ENCODE data around the gene CARD10. TPM values are rescaled to one million over a fixed set of nuclear protein-coding genes. Genes with fewer than 3 reads are reported as not detected.
A peak's percentile ranks its signal among the peaks of the same experiment; 100 is the strongest.

The CARD10 gene
- total RNA-seq, 6 experiments from 2014 or later, result 9.0 to 27.8 (median 14.2) TPM

DNA sequence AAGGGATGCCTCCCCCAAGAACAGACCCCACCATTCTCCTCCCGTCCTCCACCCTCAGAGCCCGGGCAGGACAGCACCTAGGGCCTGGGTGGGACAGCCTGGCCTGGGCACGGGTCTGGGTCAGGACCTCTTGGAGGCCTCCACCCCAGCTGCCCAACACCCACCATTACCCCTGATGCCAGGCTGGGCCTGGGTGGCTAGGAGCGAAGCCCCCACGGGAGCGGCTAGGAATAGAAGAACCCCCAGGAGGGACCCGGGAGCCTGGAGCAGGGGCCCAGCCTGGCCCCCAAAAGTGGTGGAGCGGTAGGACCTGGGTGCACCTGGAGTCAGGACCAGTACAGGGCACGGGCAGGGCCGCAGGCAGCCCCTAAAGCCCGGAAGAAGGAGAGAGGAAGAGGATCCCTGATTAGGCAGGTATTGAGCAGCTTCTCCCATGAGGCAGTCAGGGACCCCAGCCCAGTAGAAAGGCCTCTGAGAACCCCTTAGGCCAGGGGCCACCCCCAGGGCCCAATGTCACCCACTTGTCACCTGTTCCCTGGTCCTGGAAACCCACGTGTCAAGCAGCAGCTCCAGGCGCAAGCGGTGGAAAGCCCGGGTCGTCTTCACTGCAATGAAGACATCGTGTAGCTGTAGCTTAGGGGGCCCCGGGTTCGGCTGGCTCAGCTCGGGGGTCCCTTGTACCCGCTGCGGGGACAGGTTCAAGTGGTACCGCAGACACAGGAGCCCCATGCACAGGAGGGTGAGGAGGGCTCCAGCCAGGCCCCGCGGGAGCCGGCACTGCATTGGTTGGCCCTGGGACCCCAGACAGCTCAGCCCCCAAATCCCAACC is 33.6 kb downstream of the CARD10 start:
- no peaks in the 10 kb centered on the region for H3K9me3 ChIP-seq
- no peaks in the 10 kb centered on the region for H3K36me3 ChIP-seq
- intact Hi-C loops (cut with DNase I), result no loop called here
- H3K27ac ChIP-seq, result peak overlapping the region; percentile 50 to 89 (median 66)
- no peaks in the 10 kb centered on the region for H3K27me3 ChIP-seq
- peaks cover 0 to 7% (median 2%) of the 10 kb centered on the region in 4 donors for H3K4me1 ChIP-seq
- WGBS (ENCODE audit: insufficient coverage, low coverage, low lambda C conversion rate, missing lambda C conversion rate), result no CpG with 5 or more reads among the region's 26 CpGs
- peak overlapping the region; percentile 35 to 53 (median 41) for H3K4me3 ChIP-seq
- DNase-seq, result no peak
- peak in 1 of 4 donors; percentile 1 for ATAC-seq
- TF ChIP-seq, protein P1, sequence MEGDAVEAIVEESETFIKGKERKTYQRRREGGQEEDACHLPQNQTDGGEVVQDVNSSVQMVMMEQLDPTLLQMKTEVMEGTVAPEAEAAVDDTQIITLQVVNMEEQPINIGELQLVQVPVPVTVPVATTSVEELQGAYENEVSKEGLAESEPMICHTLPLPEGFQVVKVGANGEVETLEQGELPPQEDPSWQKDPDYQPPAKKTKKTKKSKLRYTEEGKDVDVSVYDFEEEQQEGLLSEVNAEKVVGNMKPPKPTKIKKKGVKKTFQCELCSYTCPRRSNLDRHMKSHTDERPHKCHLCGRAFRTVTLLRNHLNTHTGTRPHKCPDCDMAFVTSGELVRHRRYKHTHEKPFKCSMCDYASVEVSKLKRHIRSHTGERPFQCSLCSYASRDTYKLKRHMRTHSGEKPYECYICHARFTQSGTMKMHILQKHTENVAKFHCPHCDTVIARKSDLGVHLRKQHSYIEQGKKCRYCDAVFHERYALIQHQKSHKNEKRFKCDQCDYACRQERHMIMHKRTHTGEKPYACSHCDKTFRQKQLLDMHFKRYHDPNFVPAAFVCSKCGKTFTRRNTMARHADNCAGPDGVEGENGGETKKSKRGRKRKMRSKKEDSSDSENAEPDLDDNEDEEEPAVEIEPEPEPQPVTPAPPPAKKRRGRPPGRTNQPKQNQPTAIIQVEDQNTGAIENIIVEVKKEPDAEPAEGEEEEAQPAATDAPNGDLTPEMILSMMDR (IDR thresholded peaks at IDR 0.05), result no peak

DNA sequence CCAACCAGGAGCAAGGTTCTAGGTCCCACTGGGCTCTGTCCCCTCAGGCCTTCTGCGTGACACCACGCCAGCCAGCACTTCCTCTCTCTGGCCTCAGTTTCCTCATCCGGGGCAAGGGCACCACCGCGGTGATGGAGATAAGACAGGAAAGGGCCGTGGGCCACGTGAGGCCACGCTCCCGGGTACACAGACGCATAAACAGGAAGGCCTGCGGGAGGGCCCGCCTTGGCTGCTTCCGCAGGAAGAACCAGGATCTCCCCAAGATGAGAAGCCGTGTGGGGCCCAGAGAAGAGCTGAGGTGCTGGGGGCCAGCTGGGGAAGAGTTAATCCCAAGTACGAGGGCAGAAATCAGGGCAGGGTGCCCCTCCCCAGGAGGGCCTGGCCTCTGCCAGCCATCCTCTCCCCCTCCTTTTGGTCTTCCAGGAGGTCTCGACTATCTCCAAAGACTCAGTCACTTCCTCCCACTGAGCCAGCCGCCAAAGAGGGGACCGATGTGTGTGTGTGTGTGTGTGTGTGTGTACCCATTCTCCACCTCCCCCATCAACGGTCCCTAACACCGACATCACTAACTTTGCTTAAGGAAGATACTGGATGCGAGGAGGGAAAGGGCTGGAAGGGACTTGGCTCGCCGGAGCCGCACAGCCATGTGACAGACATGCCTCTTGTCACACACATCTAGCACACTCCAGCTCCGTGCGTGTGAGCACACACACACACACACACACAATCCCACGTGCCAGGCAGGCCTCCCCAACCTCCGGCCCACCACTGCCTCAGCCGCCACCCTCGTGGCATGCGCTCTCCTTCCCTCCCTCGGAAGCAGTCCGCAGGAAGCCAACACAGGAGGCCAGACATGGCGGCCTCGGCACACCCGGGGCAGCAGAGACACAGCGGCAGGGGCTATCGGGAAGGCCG is 34.5 kb downstream of the CARD10 start:
- intact Hi-C loops (cut with DNase I), result no loop called here
- DNase-seq (peak; percentile 79 to 91 (median 86)), ATAC-seq (peak; percentile 57 to 69 (median 62))
- Histone ChIP-seq H3K4me3 (peak overlapping the region; percentile 35 to 53 (median 41)), H3K27ac (peak overlapping the region; percentile 50 to 89 (median 66)), H3K27me3 (no peaks in the 10 kb centered on the region), H3K4me1 (peaks cover 0 to 7% (median 2%) of the 10 kb centered on the region in 4 donors), H3K9me3 (no peaks in the 10 kb centered on the region), H3K36me3 (no peaks in the 10 kb centered on the region)
- peak; percentile 19 for TF ChIP-seq POLR2A (IDR thresholded peaks at IDR 0.05)
- TF ChIP-seq, protein P1 (IDR thresholded peaks at IDR 0.05), result no peak
- 27% methylated on average over 12 of the region's 39 CpGs for WGBS (ENCODE audit: insufficient coverage, low coverage, low lambda C conversion rate, missing lambda C conversion rate)

DNA sequence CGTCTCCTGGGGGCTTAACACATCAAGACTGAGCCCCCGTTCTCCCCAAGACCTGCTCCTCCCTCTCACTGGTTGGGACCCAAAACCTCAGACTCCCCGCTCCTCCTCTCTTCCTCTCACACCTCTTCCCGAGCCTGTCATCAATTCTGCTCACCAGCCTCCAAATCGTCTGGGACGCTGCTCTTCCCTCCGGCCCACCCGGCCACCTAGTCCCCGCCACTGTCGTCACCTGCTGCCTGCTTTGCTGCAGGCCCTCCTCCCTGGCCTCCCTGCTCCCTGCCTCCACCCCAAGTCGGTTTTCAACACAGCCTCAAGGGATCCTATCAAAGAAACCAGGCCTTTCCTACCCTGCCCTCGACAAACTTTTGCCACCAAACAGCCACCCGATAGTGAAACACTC is 36.2 kb downstream of the CARD10 start:
- Histone ChIP-seq H3K36me3 (no peaks in the 10 kb centered on the region), H3K4me3 (no peak overlapping the region), H3K27me3 (no peaks in the 10 kb centered on the region), H3K27ac (no peak overlapping the region), H3K4me1 (peaks cover 0 to 7% (median 2%) of the 10 kb centered on the region in 4 donors), H3K9me3 (no peaks in the 10 kb centered on the region)
- intact Hi-C loops (cut with DNase I), result no loop called here
- ATAC-seq (no peak), DNase-seq (no peak)
- 64% methylated on average over 7 of the region's 13 CpGs for WGBS (ENCODE audit: insufficient coverage, low coverage, low lambda C conversion rate, missing lambda C conversion rate)
- no peak for TF ChIP-seq POLR2A (IDR thresholded peaks at IDR 0.05)
- TF ChIP-seq, protein P1 (IDR thresholded peaks at IDR 0.05), result no peak

DNA sequence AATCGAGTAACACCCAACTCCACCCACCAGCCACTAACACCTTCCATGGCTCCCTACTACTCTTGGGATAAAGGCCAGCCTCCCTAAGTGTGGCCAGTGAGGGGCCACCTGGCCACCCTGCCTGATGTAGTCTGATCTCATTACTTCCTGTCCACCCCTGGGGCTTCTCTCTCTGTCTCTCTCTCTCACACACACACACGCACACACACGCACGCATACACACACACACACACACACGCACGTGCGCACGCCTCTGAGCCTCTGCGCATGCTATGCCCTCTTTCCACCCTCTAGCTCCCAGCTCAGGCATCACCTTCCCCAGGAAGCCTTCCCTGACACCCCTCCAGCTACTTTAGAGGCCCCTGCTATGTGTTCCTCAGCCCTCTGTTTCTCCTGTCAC is 37.0 kb downstream of the CARD10 start:
- TF ChIP-seq, protein P1 (IDR thresholded peaks at IDR 0.05), result no peak
- no peak for TF ChIP-seq POLR2A (IDR thresholded peaks at IDR 0.05)
- DNase-seq, result no peak
- Histone ChIP-seq H3K4me3 (no peak overlapping the region), H3K9me3 (no peaks in the 10 kb centered on the region), H3K36me3 (no peaks in the 10 kb centered on the region), H3K27me3 (no peaks in the 10 kb centered on the region), H3K4me1 (peaks cover 0 to 7% (median 2%) of the 10 kb centered on the region in 4 donors), H3K27ac (no peak overlapping the region)
- 76% methylated on average over 7 of the region's 9 CpGs for WGBS (ENCODE audit: insufficient coverage, low coverage, low lambda C conversion rate, missing lambda C conversion rate)
- ATAC-seq, result no peak
- intact Hi-C loops (cut with DNase I), result no loop called here
